ENCODE data around the gene XRCC6. TPM values are rescaled to one million over a fixed set of nuclear protein-coding genes. Genes with fewer than 3 reads are reported as not detected.
A peak's percentile ranks its signal among the peaks of the same experiment; 100 is the strongest.

The XRCC6 gene
- total RNA-seq, 1 experiment from 2014 or later: 203 TPM

DNA sequence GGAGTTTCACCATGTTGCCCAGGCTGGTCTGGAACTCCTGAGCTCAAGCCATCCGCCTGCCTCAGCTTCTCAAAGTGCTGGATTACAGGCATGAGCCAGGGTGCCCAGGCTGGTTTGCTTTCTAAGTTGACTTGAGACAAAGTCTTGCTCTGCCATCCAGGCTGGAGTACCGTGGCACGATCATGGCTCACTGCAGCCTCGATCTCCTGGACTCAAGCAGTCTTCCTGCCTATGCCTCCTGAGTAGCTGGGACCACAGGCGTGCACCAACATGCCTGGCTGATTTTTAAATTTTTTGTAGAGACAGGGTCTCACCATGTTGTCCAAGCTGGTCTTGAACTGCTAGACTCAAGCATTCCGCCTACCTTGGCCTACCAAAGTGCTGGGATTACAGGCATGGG lies 36.6 kb downstream of the XRCC6 start:
- Mint-ChIP-seq H3K4me3 (ENCODE audit: unreplicated experiment) (no peak overlapping the region), H3K36me3 (ENCODE audit: insufficient read depth, unreplicated experiment) (peaks cover 100% of the 10 kb centered on the region), H3K9me3 (ENCODE audit: unreplicated experiment) (no peaks in the 10 kb centered on the region), H3K27me3 (ENCODE audit: insufficient read depth, unreplicated experiment) (no peaks in the 10 kb centered on the region), H3K4me1 (ENCODE audit: insufficient read depth, unreplicated experiment) (peaks cover 4% of the 10 kb centered on the region), H3K27ac (ENCODE audit: low read depth, unreplicated experiment) (no peak overlapping the region)
- DNase-seq (ENCODE audit: unreplicated experiment): no peak
- no TSS peak for BruUV-seq (replicated peaks)
- TF ChIP-seq, protein P1, sequence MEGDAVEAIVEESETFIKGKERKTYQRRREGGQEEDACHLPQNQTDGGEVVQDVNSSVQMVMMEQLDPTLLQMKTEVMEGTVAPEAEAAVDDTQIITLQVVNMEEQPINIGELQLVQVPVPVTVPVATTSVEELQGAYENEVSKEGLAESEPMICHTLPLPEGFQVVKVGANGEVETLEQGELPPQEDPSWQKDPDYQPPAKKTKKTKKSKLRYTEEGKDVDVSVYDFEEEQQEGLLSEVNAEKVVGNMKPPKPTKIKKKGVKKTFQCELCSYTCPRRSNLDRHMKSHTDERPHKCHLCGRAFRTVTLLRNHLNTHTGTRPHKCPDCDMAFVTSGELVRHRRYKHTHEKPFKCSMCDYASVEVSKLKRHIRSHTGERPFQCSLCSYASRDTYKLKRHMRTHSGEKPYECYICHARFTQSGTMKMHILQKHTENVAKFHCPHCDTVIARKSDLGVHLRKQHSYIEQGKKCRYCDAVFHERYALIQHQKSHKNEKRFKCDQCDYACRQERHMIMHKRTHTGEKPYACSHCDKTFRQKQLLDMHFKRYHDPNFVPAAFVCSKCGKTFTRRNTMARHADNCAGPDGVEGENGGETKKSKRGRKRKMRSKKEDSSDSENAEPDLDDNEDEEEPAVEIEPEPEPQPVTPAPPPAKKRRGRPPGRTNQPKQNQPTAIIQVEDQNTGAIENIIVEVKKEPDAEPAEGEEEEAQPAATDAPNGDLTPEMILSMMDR (IDR thresholded peaks at IDR 0.05; ENCODE audit: unreplicated experiment): no peak
- ChIA-PET POLR2A (interaction anchor here (0.7 to 2.8 kb wide), 6 partner anchors 10 to 244 kb away, joined by 3 to 12 read pairs (median 4); partner anchors contain the start of gene SNU13), CTCF (interaction anchor here (0.6 to 1.5 kb wide), 2 partner anchors 10 to 44 kb away, joined by 5 to 7 read pairs; no protein-coding TSS in a partner anchor)
- intact Hi-C loops (cut with micrococcal nuclease): no loop called here

DNA sequence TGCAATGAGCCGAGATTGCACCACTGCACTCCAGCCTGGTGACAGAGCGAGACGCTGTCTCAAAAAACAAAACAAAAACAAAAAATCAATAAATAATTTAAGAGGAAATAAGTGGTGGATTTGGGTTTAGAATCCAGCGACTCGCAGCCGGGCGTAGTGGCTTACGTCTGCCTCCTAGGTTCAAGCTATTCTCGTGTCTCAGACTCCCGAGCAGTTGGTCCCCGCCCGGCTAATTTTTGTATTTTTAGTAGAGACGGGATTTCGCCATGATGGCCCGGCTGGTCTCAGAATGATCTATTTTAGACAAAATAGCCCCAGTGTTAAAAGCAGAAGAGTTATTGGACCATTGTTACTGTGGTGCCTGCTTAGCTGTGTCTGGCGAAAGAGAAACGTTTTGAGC lies 37.8 kb downstream of the XRCC6 start:
- TF ChIP-seq, protein P1 (IDR thresholded peaks at IDR 0.05; ENCODE audit: unreplicated experiment): no peak
- no peak for DNase-seq (ENCODE audit: unreplicated experiment)
- Mint-ChIP-seq H3K4me3 (ENCODE audit: unreplicated experiment) (no peak overlapping the region), H3K27ac (ENCODE audit: low read depth, unreplicated experiment) (no peak overlapping the region), H3K36me3 (ENCODE audit: insufficient read depth, unreplicated experiment) (peaks cover 100% of the 10 kb centered on the region), H3K27me3 (ENCODE audit: insufficient read depth, unreplicated experiment) (no peaks in the 10 kb centered on the region), H3K4me1 (ENCODE audit: insufficient read depth, unreplicated experiment) (peaks cover 4% of the 10 kb centered on the region), H3K9me3 (ENCODE audit: unreplicated experiment) (no peaks in the 10 kb centered on the region)
- no TSS peak for BruUV-seq (replicated peaks)
- POLR2A ChIA-PET: interaction anchor here (1.0 to 1.6 kb wide), 4 partner anchors 9 to 29 kb away, joined by 3 to 5 read pairs (median 4); partner anchors contain the start of gene SNU13
- CTCF ChIA-PET: interaction anchor here (1.5 kb wide), 1 partner anchor 8 kb away, joined by 7 read pairs; no protein-coding TSS in a partner anchor
- intact Hi-C loops (cut with micrococcal nuclease): no loop called here

DNA sequence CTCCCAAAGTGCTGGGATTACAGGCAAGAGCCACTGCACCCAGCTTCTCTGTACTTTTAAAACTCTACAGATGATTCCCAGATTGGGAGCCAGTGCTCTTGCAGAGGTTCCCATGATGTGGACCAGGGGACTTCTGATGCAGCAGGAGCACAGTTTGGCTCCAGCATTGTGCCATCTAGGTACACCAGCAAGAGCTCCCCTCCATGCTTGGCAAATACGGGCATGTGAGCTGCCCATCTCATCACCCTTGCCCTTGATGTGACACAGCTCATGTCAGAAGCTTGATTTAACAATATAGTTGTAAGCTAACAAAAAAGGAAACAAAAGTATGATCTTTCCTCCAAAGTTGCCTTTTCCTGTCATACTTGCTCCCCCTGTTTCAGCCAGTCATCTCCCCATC lies 38.8 kb downstream of the XRCC6 start:
- Mint-ChIP-seq H3K27me3 (ENCODE audit: insufficient read depth, unreplicated experiment) (no peaks in the 10 kb centered on the region), H3K27ac (ENCODE audit: low read depth, unreplicated experiment) (peak overlapping the region; percentile 52), H3K36me3 (ENCODE audit: insufficient read depth, unreplicated experiment) (peaks cover 100% of the 10 kb centered on the region), H3K9me3 (ENCODE audit: unreplicated experiment) (no peaks in the 10 kb centered on the region), H3K4me1 (ENCODE audit: insufficient read depth, unreplicated experiment) (peaks cover 4% of the 10 kb centered on the region), H3K4me3 (ENCODE audit: unreplicated experiment) (no peak overlapping the region)
- BruUV-seq (replicated peaks): no TSS peak
- intact Hi-C loops (cut with micrococcal nuclease): no loop called here
- no peak for DNase-seq (ENCODE audit: unreplicated experiment)
- TF ChIP-seq, protein P1 (IDR thresholded peaks at IDR 0.05; ENCODE audit: unreplicated experiment): no peak
- ChIA-PET POLR2A (interaction anchor here (0.6 to 1.3 kb wide), 2 partner anchors 38 to 1004 kb away, joined by 3 to 4 read pairs; no protein-coding TSS in a partner anchor), CTCF (interaction anchor here (0.9 to 1.0 kb wide), 2 partner anchors 13 to 16 kb away, joined by 3 to 5 read pairs; no protein-coding TSS in a partner anchor)

DNA sequence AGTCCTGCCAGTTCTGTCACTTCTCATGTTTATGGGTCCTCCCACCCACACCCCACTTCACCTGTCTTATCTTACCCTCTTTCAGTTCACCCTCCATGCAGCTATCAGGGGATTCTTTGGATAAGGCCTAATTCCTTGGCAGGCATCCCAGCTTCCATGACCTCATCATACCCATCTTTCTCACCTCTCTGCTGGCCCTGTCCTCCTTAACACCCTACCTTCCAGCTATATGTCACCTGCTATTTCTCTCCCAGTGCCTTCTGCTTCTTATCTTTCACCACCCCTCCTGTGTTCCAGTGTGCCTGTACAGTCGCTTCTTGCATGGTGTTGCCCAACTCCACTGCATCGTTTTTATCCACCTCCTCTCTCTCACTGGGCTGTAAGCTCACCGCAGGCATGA lies 39.3 kb downstream of the XRCC6 start:
- Mint-ChIP-seq H3K27me3 (ENCODE audit: insufficient read depth, unreplicated experiment) (no peaks in the 10 kb centered on the region), H3K9me3 (ENCODE audit: unreplicated experiment) (no peaks in the 10 kb centered on the region), H3K27ac (ENCODE audit: low read depth, unreplicated experiment) (peak overlapping the region; percentile 52), H3K36me3 (ENCODE audit: insufficient read depth, unreplicated experiment) (peaks cover 98% of the 10 kb centered on the region), H3K4me3 (ENCODE audit: unreplicated experiment) (no peak overlapping the region), H3K4me1 (ENCODE audit: insufficient read depth, unreplicated experiment) (peaks cover 4% of the 10 kb centered on the region)
- TF ChIP-seq, protein P1 (IDR thresholded peaks at IDR 0.05; ENCODE audit: unreplicated experiment): no peak
- intact Hi-C loops (cut with micrococcal nuclease): no loop called here
- CTCF ChIA-PET: interaction anchor here (0.5 to 1.0 kb wide), 2 partner anchors 12 to 29 kb away, joined by 5 read pairs; no protein-coding TSS in a partner anchor
- POLR2A ChIA-PET: interaction anchor here (0.6 to 1.3 kb wide), 2 partner anchors 39 to 1003 kb away, joined by 3 to 4 read pairs; no protein-coding TSS in a partner anchor
- BruUV-seq (replicated peaks): no TSS peak
- DNase-seq (ENCODE audit: unreplicated experiment): no peak
